ENCODE data around the gene THTPA. TPM values are rescaled to one million over a fixed set of nuclear protein-coding genes. Genes with fewer than 3 reads are reported as not detected.
A peak's percentile ranks its signal among the peaks of the same experiment; 100 is the strongest.

The THTPA gene
- total and polyA plus RNA-seq, 2 of the 13 experiments (the other 11 are each of a cell fraction or from before 2014, with no cell fraction given): 7.4 to 8.7 TPM

DNA sequence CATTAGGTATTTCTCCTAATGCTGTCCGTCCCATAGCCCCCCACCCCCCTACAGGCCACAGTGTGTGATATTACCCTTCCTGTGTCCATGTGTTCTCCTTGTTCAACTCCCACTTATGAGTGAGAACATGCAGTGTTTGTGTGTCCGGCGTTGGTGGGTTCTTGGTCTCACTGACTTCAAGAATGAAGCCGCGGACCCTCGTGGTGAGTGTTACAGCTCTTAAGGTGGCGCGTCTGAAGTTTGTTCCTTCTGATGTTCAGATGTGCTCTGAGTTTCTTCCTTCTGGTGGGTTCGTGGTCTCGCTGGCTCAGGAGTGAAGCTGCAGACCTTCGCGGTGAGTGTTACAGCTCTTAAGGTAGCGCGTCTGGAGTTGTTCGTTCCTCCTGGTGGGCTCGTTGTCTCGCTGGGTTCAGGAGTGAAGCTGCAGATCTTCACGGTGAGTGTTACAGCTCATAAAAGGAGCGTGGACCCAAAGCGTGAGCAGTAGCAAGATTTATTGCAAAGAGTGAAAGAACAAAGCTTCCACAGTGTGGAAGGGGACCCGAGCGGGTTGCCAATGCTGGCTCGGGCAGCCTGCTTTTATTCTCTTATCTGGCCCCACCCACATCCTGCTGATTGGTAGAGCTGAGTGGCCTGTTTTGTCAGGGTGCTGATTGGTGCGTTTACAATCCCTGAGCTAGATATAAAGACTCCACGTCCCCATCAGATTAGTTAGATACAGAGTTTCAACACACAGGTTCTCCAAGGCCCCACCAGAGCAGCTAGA, 27.9 kb downstream of the THTPA start (continued):
- TF ChIP-seq POLR2AphosphoS2 (IDR thresholded peaks at IDR 0.05; ENCODE audit: low read depth, low read length) (peak; percentile 97), IKZF5 (CRISPR knock-in tag; IDR thresholded peaks at IDR 0.05) (peak; percentile 97), ARID5B (CRISPR knock-in tag; IDR thresholded peaks at IDR 0.05) (peak; percentile 73), ZFP36L1 (CRISPR knock-in tag; IDR thresholded peaks at IDR 0.05) (peak; percentile 68; the same call in 1 of the 2 replicates), ZNF501 (CRISPR knock-in tag; IDR thresholded peaks at IDR 0.05) (peak; percentile 93), ZNF225 (CRISPR knock-in tag; IDR thresholded peaks at IDR 0.05) (peak; percentile 87; the same call in 1 of the 2 replicates), ZNF230 (CRISPR knock-in tag; IDR thresholded peaks at IDR 0.05) (peak; percentile 98; the same call in 1 of the 2 replicates), ZSCAN25 (CRISPR knock-in tag; IDR thresholded peaks at IDR 0.05) (peak; percentile 70; the same call in 1 of the 2 replicates), SAFB2 (CRISPR knock-in tag; IDR thresholded peaks at IDR 0.05; ENCODE audit: borderline replicate concordance, low read depth) (peak; percentile 99; the same call in 1 of the 2 replicates), FLYWCH1 (CRISPR knock-in tag; IDR thresholded peaks at IDR 0.05) (peak; percentile 97), ZNF841 (CRISPR knock-in tag; IDR thresholded peaks at IDR 0.05; ENCODE audit: borderline replicate concordance) (peak; percentile 92), ATF3 (CRISPR knock-in tag; IDR thresholded peaks at IDR 0.05) (peak; percentile 77), PHF5A (CRISPR knock-in tag; IDR thresholded peaks at IDR 0.05; ENCODE audit: low read depth, unreplicated experiment) (peak; percentile 66), ZNF30 (CRISPR knock-in tag; IDR thresholded peaks at IDR 0.05) (peak; percentile 94), ZNF343 (CRISPR knock-in tag; IDR thresholded peaks at IDR 0.05) (0 out of 2 replicates have a peak, but pooled peaks have one; percentile 16), ZNF24 (IDR thresholded peaks at IDR 0.05) (0 out of 2 replicates have a peak, but pooled peaks have one; percentile 44)
- TF ChIP-seq, protein P1, sequence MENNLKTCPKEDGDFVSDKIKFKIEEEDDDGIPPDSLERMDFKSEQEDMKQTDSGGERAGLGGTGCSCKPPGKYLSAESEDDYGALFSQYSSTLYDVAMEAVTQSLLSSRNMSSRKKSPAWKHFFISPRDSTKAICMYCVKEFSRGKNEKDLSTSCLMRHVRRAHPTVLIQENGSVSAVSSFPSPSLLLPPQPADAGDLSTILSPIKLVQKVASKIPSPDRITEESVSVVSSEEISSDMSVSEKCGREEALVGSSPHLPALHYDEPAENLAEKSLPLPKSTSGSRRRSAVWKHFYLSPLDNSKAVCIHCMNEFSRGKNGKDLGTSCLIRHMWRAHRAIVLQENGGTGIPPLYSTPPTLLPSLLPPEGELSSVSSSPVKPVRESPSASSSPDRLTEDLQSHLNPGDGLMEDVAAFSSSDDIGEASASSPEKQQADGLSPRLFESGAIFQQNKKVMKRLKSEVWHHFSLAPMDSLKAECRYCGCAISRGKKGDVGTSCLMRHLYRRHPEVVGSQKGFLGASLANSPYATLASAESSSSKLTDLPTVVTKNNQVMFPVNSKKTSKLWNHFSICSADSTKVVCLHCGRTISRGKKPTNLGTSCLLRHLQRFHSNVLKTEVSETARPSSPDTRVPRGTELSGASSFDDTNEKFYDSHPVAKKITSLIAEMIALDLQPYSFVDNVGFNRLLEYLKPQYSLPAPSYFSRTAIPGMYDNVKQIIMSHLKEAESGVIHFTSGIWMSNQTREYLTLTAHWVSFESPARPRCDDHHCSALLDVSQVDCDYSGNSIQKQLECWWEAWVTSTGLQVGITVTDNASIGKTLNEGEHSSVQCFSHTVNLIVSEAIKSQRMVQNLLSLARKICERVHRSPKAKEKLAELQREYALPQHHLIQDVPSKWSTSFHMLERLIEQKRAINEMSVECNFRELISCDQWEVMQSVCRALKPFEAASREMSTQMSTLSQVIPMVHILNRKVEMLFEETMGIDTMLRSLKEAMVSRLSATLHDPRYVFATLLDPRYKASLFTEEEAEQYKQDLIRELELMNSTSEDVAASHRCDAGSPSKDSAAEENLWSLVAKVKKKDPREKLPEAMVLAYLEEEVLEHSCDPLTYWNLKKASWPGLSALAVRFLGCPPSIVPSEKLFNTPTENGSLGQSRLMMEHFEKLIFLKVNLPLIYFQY (CRISPR knock-in tag; IDR thresholded peaks at IDR 0.05; ENCODE audit: borderline replicate concordance): peak; percentile 78; the same call in 1 of the 2 replicates

Measured in HepG2 (cell line).